GM20431 (cell line): ENCODE data around the gene WBP2NL.
"Not testable (repeated sequence)": the region's sequence is repeated elsewhere in the genome, so short reads cannot be mapped to it uniquely, and the experiment has no call there.

Experiments used
- in situ Hi-C: fragments of 300-500 bp; cut with MseI, MboI; formaldehyde crosslinking; loops from one replicate; pipeline ENCODE4 v1.15.0; 2020; ENCODE audit warnings: low sequenced_read_pairs; ENCODE audit not compliant: unreplicated experiment

WBP2NL gene

DNA sequence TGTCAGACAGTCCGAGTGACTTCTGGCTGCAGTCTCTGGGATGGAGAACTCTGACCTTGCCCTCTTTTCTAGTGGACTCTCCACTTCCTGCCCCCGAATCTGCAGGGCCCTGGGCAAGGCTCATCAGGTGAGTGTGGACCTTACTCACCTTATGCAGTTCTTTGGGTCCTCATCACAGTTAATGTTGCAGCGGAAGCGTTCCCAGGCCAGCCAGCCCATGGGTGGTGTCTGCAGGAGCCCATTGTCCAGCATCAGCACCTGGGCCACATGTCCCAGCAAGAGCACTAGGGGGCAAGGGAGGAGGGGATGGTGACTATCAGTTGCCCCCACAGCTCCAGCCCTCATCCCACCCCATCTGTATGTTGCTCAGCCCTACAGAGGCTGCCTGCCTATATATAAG lies 69.7 kb downstream of the WBP2NL start:
- in situ Hi-C loops = no loop called here

DNA sequence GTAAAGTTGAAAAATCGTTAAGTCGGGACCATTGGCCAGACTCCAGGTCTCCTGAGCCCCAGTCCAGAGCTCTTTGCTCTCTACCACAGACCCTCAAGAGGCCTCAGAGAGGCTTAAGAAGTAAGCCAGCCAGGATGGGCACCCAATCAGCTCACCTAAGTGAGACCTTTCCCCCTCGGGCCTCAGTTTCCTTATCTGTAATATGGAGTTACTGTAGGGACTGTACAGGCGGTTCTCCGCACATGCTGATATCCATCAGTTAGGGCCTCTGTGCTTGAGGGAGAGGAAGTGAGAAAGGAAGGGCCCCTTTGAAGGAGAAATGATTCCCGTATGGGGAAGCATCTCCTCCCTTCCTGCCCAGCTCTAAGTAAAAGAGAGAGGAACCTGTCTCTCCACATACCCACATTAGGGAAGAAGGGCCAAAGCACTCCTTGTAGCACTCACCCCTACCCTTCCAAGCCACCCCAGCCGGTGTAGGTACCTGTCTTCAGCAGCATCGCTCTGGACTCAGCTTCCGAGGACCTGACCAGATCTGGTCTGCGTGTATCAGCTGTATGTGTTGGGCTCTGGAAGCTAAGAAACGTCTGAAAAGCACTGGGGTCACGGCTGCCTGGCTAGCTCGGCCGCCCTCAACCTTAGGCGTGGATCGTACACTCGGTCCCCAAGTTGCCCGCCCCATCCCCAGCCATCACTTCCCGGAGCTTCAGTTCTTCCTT lies 71.4 kb downstream of the WBP2NL start:
- in situ Hi-C loops = no loop called here

DNA sequence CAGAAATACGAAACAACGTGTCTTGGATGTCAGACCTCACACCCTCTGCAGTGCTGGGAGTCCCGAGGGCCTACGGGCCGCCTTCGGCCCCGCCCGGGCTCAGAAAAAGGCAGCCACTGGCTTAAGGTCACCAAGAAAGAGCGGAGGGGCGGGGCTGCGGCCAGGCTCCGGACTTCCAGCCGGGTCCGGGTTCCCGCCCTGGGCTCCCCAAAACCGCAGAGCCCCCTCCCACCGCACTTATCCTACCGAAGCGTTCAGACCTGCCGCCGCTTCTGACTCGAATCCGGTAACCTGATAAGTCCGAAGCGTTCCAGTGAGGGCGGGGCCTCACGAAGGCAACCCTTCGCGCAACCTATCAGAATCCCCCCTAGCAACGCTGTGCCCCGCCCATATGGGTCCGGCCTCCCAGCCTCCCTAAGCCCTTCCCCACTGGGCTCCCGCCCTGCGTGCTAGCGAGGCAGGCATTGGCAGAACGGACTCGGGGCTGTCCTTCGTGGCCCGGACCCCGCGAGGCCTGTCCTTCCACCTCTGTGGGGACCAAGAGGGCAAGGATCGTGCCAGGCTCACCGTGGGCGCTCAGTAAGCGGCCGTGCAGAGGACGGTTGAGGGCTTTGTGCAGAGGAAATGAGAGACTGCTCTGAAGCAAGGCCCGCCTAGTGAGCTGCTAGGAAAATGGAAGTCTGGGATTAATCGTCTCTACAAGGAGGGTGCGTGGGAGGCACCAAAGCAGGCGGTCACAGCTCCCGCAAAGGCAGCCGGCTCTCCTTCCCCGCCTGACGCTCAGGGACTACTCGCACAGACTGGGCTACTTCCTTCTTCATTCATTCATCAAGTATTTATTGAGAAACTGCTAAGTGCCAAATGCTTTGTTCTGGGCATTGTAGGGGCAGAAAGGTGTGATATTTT lies 72.2 kb downstream of the WBP2NL start, which contains the start of gene NAGA:
NAGA (minus strand) TSS at position 296 of the 906 bp plus-strand sequence. CDS start 515 bp downstream, outside the sequence.
- in situ Hi-C loops = no loop called here

DNA sequence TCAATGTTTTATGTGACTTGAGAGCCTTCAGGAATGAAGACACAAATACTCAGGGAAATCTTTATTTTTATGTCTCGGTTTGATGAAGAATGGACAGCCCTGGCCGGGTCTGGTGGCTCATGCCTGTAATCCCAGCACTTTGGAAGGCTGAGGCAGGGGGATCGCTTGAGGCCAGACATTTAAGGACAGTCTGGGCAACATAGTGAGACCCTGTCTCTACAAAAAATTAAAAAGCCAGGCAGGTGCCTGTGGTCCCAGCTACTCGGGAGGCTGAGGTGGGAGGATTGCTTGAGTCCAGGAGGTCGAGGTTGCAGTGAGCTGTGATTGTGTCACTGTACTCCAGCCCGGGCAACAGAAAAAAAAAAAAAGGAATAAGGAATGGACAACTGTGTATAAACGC lies 72.9 kb downstream of the WBP2NL start:
- in situ Hi-C loops = not testable (repeated sequence)

DNA sequence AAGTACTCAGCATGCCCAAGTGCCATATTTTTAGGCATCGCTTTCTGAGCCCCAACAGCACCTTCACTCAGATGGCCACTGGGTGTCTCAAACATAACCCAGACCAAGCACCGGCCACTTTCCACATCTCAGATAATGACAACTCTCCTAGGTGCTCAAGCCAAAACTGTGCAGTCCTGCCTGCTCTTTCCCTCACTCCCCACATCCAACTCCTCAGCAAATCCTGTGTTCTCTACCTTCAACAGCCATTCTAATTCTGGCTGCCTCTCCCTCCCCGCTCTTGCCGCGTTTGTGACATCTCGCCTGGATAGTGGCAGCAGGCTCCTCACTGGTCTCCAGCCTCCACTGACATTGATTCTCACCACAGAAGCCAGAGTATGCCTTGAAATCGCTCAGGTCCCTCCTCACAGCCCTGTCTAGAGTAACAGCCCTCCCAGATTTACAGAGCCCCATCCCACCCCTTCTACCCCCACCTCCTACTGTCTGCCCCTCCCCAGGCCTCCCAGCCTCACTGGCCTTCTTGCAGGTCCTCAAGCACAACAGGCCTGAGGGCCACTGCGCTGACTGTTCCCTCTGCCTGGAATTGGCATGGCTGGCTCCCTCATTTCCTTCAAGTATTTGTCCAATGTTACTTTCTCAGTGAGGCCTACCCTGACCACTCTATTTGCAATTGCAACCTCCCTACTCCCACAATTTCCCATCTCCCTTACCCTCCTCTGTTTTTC lies 74.2 kb downstream of the WBP2NL start:
- in situ Hi-C loops = no loop called here

DNA sequence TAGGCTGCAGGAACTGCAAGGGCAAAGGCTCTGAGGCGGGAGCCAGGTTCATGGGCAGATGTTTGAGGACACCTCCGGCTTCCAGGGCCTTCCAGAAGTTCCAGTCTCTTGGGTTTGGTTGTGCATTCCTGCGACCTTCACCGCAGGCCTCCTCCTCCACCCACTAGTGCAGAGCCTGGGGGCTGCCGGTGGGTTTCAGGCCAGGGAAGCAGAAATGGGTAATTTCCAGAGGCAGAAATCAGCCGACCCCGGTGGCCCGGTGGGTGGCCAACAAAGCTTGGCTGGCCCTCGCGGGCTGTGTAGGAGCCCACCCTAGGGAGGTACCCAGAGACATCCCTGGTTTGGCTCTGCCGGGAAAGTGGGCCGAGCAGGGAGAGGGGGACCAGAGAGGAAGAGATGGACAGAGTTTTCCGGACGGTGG lies 75.0 kb downstream of the WBP2NL start:
- in situ Hi-C loops = no loop called here

DNA sequence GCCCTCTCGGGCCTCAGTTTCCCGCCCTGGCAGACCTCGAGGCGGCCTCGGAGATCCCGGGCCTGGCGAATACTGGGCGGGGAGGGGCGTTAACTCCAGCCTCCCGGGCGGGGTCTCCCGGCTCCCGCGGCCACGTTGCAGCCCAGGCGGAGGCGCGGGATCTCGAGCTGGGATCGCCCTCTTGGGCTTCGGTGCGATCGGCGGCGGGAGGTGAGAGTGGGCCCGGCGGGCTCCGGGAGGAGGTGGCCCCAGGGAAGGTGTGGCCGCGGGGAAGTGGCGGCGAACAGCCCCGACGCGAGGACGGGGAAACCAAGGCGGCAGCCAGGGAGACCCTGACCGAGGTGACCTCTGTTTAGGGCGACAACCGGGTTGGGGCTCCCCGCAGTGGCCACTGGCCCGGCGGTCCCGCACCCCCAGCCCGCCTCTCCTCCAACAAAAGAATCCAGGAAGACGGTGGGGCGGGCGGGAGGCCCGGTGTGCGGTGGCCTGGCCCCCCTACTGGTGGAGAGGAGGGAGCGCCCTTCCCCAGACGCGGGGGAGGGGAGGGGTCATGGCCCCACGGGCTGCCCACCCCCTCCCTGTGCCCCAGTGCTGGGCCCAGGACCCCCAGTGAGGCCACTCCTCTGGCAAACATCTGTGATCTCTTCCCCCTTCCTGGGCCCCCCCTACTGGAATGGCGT lies 75.7 kb downstream of the WBP2NL start, which contains the start of gene PHETA2:
PHETA2 (plus strand) TSS at position 117 of the 680 bp plus-strand sequence. CDS start 3,046 bp downstream, outside the sequence.
- in situ Hi-C loops = no loop called here

DNA sequence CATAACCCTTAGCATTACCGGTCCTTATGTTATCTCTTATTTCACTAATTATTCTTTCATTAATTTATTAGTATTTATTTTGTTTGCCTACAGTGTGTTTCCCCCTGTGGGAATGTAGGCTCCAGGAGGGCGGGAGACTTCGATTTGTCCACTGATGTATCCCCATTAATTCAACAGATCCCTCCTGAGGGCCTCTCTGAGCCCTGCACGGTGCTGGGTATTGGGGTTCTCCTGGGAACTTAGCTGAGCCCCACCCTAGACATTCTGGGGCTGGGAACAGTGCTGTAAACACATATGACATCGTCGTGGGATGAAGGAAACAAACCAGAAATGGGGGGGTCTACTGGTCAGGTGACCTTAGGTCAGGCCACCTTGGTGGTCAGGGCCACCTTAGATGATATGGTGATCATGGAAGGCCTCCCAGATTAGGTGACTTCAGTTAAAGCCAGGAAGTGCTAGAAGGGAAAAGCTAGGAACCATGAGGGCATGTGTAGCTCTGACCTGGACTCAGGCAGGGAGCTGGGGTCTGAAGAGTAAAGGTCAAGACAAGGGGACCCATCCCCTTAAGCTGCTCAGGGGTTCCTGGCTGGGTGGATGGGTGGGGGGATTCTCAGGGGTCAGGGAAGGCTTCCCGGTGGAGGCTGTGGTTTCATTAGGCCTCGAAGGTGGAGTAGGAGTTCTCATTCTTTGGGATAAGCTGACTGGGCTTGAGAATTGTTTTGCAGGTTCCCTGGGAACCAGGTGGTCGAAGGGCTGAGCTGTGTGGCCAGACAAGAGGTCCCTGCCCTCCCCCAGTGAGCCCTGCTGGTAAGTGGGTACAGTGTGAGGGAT lies 76.5 kb downstream of the WBP2NL start:
- in situ Hi-C loops = no loop called here

DNA sequence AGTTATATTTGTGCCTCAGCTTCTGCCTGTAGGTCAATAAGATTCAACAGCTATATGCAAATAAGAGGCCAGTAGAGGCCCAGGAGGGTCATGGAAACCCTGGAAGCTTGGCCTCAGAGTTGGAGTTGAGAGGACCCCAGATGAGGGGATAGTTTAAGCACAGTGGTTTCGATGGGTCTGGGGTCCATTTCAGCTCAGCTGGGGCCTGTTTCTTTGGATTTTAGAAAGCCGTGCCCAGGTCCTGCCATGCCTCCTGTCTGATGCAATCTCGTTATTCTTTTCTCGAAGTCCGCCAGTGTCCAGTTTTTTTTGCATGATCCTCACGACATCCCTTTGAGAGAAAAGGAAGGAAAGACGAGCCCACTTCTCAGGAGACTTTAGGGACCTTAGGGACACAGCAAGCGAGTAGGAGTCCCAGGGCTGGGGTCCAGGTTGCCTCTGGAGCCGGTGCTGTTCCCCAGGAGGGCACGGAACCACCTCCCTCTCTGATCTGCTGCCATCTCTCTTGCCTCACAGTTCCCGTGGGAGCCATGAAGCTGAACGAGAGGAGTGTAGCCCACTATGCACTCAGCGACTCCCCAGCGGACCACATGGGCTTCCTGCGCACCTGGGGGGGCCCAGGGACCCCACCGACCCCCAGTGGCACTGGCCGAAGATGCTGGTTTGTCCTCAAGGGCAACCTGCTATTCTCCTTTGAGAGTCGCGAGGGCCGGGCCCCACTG lies 78.3 kb downstream of the WBP2NL start:
- in situ Hi-C loops = no loop called here

DNA sequence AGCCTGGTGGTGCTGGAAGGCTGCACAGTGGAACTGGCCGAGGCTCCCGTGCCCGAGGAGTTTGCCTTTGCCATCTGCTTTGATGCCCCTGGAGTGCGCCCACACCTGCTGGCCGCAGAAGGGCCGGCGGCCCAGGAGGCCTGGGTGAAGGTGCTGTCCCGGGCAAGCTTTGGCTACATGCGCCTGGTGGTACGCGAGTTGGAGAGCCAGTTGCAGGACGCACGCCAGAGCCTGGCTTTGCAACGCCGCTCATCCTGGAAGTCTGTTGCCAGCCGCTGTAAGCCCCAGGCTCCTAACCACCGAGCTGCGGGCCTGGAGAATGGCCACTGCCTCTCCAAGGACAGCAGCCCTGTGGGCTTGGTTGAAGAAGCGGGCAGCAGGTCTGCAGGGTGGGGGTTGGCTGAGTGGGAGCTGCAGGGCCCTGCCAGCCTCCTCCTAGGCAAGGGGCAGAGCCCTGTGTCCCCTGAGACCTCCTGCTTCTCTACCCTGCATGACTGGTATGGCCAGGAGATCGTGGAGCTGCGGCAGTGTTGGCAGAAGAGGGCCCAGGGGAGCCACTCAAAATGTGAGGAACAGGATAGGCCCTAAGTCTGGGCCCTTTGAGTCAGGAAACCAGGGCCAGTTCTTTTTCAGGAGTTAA lies 79.0 kb downstream of the WBP2NL start:
- in situ Hi-C loops = no loop called here
